Measurements from ENCODE around the gene LPP.

- no peak for TF ChIP-seq CTCF (IDR thresholded peaks at IDR 0.05; ENCODE audit: insufficient read depth, low read depth, low read length)
- TF ChIP-seq EZH2 (IDR thresholded peaks at IDR 0.05; ENCODE audit: insufficient read depth, low read length): no peak
Measured at GRCh38 chr3:188242436-188243123, 88.6 kb downstream of the LPP start.
